ENCODE data around the gene PTPRD.

DNA sequence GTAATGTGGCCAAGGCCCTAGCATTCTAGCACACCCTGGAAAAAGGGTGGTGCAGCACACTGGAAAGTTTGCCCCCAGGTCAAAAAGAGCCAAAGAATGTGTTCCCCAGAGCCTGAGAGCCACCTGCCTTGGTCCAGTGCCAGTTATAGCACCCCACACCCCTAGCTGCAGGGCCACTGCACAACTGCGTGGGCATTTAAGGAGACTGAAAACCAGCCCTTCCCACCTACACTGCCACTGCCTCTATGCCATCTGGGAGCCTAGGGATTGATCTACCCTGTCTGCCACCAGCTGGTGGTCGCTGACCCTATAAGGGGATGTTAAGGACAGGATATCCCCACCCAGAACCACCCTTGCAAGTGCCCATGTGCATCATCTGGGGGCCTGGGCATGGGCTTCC lies 38.2 kb upstream of the PTPRD start:
- TF ChIP-seq POLR2AphosphoS5 (IDR thresholded peaks at IDR 0.05; ENCODE audit: low read depth, low read length) (no peak), POLR2A (IDR thresholded peaks at IDR 0.05; ENCODE audit: low read depth, low read length) (no peak)

All from GM12892 (cell line).